Peyer's patch (tissue), 4 donors: ENCODE measurements around the gene INSC.

Experiments
- POLR2A ChIP-seq, 2 donors: fragments of 450-650 bp; IDR thresholded peaks; one replicate each; pipeline ENCODE4 v1.5.1; 2017; ENCODE audit warnings: antibody characterized with exemption in 2 of 2, mild to moderate bottlenecking in 2 of 2, moderate library complexity in 2 of 2
- TF ChIP-seq, protein P1 (sequence below), 6 experiments: fragments of 450-650 bp in 4 of 6; fragments of 200-600 bp in 2 of 6; sonication (generic) in 1 of 6; IDR thresholded peaks; one replicate each; pipeline ENCODE4 v1.5.1; 2017 to 2019; ENCODE audit warnings: antibody characterized with exemption in 6 of 6, mild to moderate bottlenecking in 3 of 6, moderate library complexity in 1 of 6

DNA sequence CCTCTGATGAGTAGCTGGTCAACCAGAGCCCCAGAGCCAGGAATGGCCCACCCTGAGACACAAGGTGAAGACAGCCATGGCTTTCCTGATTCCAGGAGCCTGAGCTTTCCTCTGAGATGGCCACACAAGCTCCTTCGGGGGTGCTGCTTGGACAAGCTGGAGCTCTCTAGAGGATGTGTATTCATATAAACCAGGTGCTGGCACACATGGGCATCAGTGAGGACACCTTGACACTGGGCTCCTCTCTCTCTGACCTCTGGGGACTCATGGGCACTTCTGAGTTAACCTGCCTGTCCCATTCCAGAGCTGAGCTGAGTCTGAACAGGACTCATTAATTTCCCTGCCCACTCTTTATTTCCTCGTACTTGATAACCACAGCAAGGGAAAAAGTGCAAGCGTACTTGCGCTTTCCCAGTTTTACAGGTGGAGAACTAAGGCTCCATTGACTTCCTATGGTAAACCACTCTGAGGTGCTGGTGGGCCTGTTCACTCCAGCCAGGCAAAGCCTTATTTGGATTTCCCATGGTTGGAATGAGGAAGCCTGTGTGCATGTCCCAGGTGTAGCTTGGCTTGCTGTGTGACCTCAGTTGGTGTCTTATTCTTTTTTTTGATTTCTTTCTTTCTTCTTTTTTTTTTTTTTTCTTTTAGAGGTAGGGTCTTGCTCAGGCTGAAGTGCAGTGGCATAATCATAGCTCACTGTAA, 25.4 kb downstream of the INSC start:
- TF ChIP-seq POLR2A (IDR thresholded peaks at IDR 0.05), result no peak
- TF ChIP-seq, protein P1, sequence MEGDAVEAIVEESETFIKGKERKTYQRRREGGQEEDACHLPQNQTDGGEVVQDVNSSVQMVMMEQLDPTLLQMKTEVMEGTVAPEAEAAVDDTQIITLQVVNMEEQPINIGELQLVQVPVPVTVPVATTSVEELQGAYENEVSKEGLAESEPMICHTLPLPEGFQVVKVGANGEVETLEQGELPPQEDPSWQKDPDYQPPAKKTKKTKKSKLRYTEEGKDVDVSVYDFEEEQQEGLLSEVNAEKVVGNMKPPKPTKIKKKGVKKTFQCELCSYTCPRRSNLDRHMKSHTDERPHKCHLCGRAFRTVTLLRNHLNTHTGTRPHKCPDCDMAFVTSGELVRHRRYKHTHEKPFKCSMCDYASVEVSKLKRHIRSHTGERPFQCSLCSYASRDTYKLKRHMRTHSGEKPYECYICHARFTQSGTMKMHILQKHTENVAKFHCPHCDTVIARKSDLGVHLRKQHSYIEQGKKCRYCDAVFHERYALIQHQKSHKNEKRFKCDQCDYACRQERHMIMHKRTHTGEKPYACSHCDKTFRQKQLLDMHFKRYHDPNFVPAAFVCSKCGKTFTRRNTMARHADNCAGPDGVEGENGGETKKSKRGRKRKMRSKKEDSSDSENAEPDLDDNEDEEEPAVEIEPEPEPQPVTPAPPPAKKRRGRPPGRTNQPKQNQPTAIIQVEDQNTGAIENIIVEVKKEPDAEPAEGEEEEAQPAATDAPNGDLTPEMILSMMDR (IDR thresholded peaks at IDR 0.05), result no peak
